Fibroblast of upper back skin (primary cell): ENCODE results near the gene CLEC2D.
"Not testable (repeated sequence)": the region's sequence is repeated elsewhere in the genome, so short reads cannot be mapped to it uniquely, and the experiment has no call there.

Experiments used
- DNase-seq: peaks from one replicate; pipeline ENCODE4 v3.0.0-alpha.2; 2013

The CLEC2D gene

GRCh38 chr12:9660046-9660445, 9.5 kb upstream of the CLEC2D start:
- DNase-seq: no peak

GRCh38 chr12:9661720-9662119, 7.8 kb upstream of the CLEC2D start:
- DNase-seq: no peak

- DNase-seq: no peak
Measured at GRCh38 chr12:9662488-9662887, 7.0 kb upstream of the CLEC2D start.

GRCh38 chr12:9667403-9668160, 1.9 kb upstream of the CLEC2D start:
- DNase-seq: no peak

GRCh38 chr12:9668161-9669018, 1.1 kb upstream of the CLEC2D start:
- peak; percentile 84 for DNase-seq

- DNase-seq: no peak
Measured at GRCh38 chr12:9669019-9669326, 540 bp upstream of the CLEC2D start.

- DNase-seq: not testable (repeated sequence)
Measured at GRCh38 chr12:9672340-9672739, 2.8 kb downstream of the CLEC2D start.

GRCh38 chr12:9673404-9674225, 4.1 kb downstream of the CLEC2D start:
- peak; percentile 94 for DNase-seq

- DNase-seq: no peak
Measured at GRCh38 chr12:9674226-9674590, 4.7 kb downstream of the CLEC2D start.

GRCh38 chr12:9682508-9682907, 13.0 kb downstream of the CLEC2D start:
- not testable (repeated sequence) for DNase-seq

GRCh38 chr12:9682949-9683348, 13.4 kb downstream of the CLEC2D start:
- not testable (repeated sequence) for DNase-seq

GRCh38 chr12:9685366-9685765, 15.9 kb downstream of the CLEC2D start:
- not testable (repeated sequence) for DNase-seq

- no peak for DNase-seq
Measured at GRCh38 chr12:9685915-9686314, 16.4 kb downstream of the CLEC2D start.

GRCh38 chr12:9687228-9687627, 17.7 kb downstream of the CLEC2D start:
- DNase-seq: peak; percentile 77

GRCh38 chr12:9692909-9693308, 23.4 kb downstream of the CLEC2D start:
- no peak for DNase-seq

GRCh38 chr12:9694241-9694640, 24.7 kb downstream of the CLEC2D start:
- DNase-seq: no peak

GRCh38 chr12:9695150-9695549, 25.6 kb downstream of the CLEC2D start:
- DNase-seq: not testable (repeated sequence)

GRCh38 chr12:9695661-9696060, 26.1 kb downstream of the CLEC2D start:
- DNase-seq: not testable (repeated sequence)

- no peak for DNase-seq
Measured at GRCh38 chr12:9697619-9698018, 28.1 kb downstream of the CLEC2D start.

- no peak for DNase-seq
Measured at GRCh38 chr12:9698681-9699080, 29.2 kb downstream of the CLEC2D start.

- DNase-seq: no peak
Measured at GRCh38 chr12:9699269-9699897, 29.9 kb downstream of the CLEC2D start.

- DNase-seq: no peak
Measured at GRCh38 chr12:9699898-9700605, 30.5 kb downstream of the CLEC2D start.
